ENCODE measurements around the gene PLA2G2F. TPM values are rescaled to one million over a fixed set of nuclear protein-coding genes. Genes with fewer than 3 reads are reported as not detected.

The PLA2G2F gene
- total and polyA plus RNA-seq, 2 experiments from 2014 or later: not detected

DNA sequence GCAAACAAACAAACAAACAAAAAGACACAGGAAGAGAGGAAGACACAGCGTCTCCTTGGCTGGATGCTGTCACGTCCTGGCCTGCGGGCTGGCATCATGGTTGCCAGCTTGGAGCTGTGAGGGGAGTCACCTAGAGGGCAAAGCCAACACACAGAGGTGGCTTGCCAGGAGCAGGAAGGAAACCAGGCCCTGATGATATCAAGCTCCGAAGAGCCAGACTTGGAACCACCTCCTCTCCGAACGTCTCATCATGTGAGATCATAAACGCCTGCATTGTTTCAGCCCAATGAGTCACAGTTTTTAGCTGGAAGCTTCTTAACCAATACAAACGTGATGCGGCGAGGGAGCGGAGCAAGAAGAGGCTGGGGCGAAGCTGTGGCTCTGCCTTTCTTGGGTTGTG, 28.4 kb upstream of the PLA2G2F start:
- Histone ChIP-seq H2AFZ (no peak overlapping the region), H3K9me3 (ENCODE audit: low read depth) (no peaks in the 10 kb centered on the region), H3K4me3 (no peak overlapping the region), H3K27ac (no peak overlapping the region), H3K4me2 (no peak overlapping the region), H3K9me2 (replicated peaks; ENCODE audit: insufficient read depth) (no peaks in the 10 kb centered on the region), H3K36me3 (replicated peaks; ENCODE audit: insufficient read depth, low read depth) (no peaks in the 10 kb centered on the region), H3K4me1 (ENCODE audit: insufficient read depth) (peaks cover 5% of the 10 kb centered on the region), H4K20me1 (ENCODE audit: insufficient read depth, poor library complexity, severe bottlenecking) (no peaks in the 10 kb centered on the region), H3K27me3 (no peaks in the 10 kb centered on the region), H3K79me2 (no peaks in the 10 kb centered on the region)
- no peak for DNase-seq (ENCODE audit: low spot score)
- 77% methylated on average over 12 of the region's 12 CpGs for WGBS (ENCODE audit: low lambda C conversion rate, missing lambda C conversion rate)
- no peak for TF ChIP-seq EZH2 (IDR thresholded peaks at IDR 0.05; ENCODE audit: borderline replicate concordance)
- TF ChIP-seq EZH2phosphoT487 (IDR thresholded peaks at IDR 0.05; ENCODE audit: low read depth, severe bottlenecking, unreplicated experiment): no peak
- TF ChIP-seq, protein P1, sequence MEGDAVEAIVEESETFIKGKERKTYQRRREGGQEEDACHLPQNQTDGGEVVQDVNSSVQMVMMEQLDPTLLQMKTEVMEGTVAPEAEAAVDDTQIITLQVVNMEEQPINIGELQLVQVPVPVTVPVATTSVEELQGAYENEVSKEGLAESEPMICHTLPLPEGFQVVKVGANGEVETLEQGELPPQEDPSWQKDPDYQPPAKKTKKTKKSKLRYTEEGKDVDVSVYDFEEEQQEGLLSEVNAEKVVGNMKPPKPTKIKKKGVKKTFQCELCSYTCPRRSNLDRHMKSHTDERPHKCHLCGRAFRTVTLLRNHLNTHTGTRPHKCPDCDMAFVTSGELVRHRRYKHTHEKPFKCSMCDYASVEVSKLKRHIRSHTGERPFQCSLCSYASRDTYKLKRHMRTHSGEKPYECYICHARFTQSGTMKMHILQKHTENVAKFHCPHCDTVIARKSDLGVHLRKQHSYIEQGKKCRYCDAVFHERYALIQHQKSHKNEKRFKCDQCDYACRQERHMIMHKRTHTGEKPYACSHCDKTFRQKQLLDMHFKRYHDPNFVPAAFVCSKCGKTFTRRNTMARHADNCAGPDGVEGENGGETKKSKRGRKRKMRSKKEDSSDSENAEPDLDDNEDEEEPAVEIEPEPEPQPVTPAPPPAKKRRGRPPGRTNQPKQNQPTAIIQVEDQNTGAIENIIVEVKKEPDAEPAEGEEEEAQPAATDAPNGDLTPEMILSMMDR (IDR thresholded peaks at IDR 0.05; ENCODE audit: poor library complexity): no peak

DNA sequence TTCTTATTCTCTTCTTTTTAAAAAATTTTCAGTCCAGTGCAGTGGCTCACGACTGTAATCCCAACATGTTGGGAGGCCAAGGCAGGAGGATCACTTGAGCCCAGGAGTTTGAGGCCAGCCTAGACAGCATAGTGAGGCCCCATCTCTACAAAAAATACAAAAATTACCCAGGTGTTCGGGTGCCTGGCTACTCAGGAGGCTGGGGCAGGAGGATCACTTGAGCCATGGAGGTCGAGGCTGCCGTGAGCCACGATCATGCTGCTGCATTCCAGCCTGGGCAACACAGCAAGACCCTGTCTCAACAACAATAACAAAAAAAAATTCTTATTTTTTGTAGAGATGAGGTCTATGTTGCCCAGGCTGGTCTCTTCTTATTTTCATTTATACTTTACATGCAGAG, 27.7 kb upstream of the PLA2G2F start:
- no peak overlapping the region for H3K4me2 ChIP-seq
- no peak overlapping the region for H2AFZ ChIP-seq
- 96% methylated on average over 5 of the region's 5 CpGs for WGBS (ENCODE audit: low lambda C conversion rate, missing lambda C conversion rate)
- H3K4me3 ChIP-seq: no peak overlapping the region
- H3K27ac ChIP-seq: no peak overlapping the region
- no peak for DNase-seq (ENCODE audit: low spot score)
- H3K4me1 ChIP-seq (ENCODE audit: insufficient read depth): peaks cover 5% of the 10 kb centered on the region
- H3K9me2 ChIP-seq (replicated peaks; ENCODE audit: insufficient read depth): no peaks in the 10 kb centered on the region
- H4K20me1 ChIP-seq (ENCODE audit: insufficient read depth, poor library complexity, severe bottlenecking): no peaks in the 10 kb centered on the region
- no peaks in the 10 kb centered on the region for H3K79me2 ChIP-seq
- H3K27me3 ChIP-seq: no peaks in the 10 kb centered on the region
- TF ChIP-seq, protein P1 (IDR thresholded peaks at IDR 0.05; ENCODE audit: poor library complexity): no peak
- TF ChIP-seq EZH2 (IDR thresholded peaks at IDR 0.05; ENCODE audit: borderline replicate concordance) (no peak), EZH2phosphoT487 (IDR thresholded peaks at IDR 0.05; ENCODE audit: low read depth, severe bottlenecking, unreplicated experiment) (no peak)
- H3K9me3 ChIP-seq (ENCODE audit: low read depth): no peaks in the 10 kb centered on the region
- H3K36me3 ChIP-seq (replicated peaks; ENCODE audit: insufficient read depth, low read depth): no peaks in the 10 kb centered on the region

DNA sequence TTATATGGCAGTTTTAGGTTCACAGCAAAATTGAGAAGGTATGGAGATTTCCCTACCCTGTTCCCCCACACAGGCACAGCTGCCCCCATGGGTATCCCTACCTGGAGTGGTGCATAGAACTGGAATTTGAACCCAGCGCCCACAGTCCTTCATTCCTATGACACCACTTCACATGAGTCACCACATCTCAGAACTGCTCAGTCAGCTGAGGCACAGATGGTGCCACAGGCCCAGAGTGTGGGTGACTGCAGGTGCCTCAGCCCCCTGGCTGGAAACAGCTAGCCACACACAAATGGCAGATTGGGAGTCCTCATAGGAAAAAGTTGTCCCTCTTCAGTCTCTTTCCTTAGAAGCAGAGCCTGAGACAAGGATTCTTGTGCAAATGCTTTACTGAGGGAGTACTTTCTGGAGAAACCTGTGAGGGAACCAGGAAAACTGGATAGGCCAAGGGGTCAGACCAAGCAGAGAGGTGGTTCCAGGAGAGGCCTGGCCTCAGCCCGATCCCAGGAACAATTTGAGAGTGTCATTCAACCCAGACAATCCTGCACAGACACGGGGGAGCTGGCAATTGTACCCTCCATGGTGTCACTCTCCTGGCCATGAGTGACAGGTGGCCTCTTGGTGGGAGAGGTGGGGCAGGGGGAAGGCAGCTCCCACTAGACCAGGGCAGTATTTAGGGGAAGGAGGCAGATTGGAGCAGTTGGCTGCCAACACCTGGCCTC, 26.7 kb upstream of the PLA2G2F start:
- H2AFZ ChIP-seq: no peak overlapping the region
- no peaks in the 10 kb centered on the region for H3K27me3 ChIP-seq
- no peak overlapping the region for H3K4me3 ChIP-seq
- no peak for DNase-seq (ENCODE audit: low spot score)
- peaks cover 5% of the 10 kb centered on the region for H3K4me1 ChIP-seq (ENCODE audit: insufficient read depth)
- no peaks in the 10 kb centered on the region for H4K20me1 ChIP-seq (ENCODE audit: insufficient read depth, poor library complexity, severe bottlenecking)
- no peak overlapping the region for H3K4me2 ChIP-seq
- H3K27ac ChIP-seq: no peak overlapping the region
- H3K79me2 ChIP-seq: no peaks in the 10 kb centered on the region
- WGBS (ENCODE audit: low lambda C conversion rate, missing lambda C conversion rate): 85% methylated on average over 3 of the region's 3 CpGs
- H3K9me3 ChIP-seq (ENCODE audit: low read depth): no peaks in the 10 kb centered on the region
- H3K36me3 ChIP-seq (replicated peaks; ENCODE audit: insufficient read depth, low read depth): no peaks in the 10 kb centered on the region
- TF ChIP-seq EZH2phosphoT487 (IDR thresholded peaks at IDR 0.05; ENCODE audit: low read depth, severe bottlenecking, unreplicated experiment) (no peak), EZH2 (IDR thresholded peaks at IDR 0.05; ENCODE audit: borderline replicate concordance) (no peak)
- TF ChIP-seq, protein P1 (IDR thresholded peaks at IDR 0.05; ENCODE audit: poor library complexity): no peak
- no peaks in the 10 kb centered on the region for H3K9me2 ChIP-seq (replicated peaks; ENCODE audit: insufficient read depth)

Data from hepatocyte (in vitro differentiated cells).